PC-9 (cell line): ENCODE results near the gene EIF2AK3.

Experiments used
- CTCF ChIP-seq: fragments of 200-600 bp; sonication (generic); conservative IDR thresholded peaks from 2 replicates; pipeline ENCODE4 v1.6.1; 2017; ENCODE audit warnings: mixed run types, antibody characterized with exemption, mild to moderate bottlenecking, moderate library complexity
- EZH2 ChIP-seq: fragments of 200-600 bp; sonication (generic); IDR thresholded peaks from 2 replicates; pipeline ENCODE4 v1.8.0; 2017; ENCODE audit warnings: antibody characterized with exemption, low read depth

GRCh38 chr2:88521445-88522073, 105.7 kb downstream of the EIF2AK3 start:
- TF ChIP-seq CTCF: no peak
- TF ChIP-seq EZH2: no peak
